NOMO-1 (cell line): Measurements from ENCODE around the gene PAQR9.

Experiments used
- DNase-seq, 2 experiments: peaks; one replicate each; lab custom pipeline; 2025; ENCODE audit not compliant: unreplicated experiment in 2 of 2; lab: John Stamatoyannopoulos, UW

PAQR9 gene

GRCh38 chr3:142926368-142926944 is 37.0 kb downstream of the PAQR9 start:
- no peak for DNase-seq

- no peak for DNase-seq
These were observed 38.3 kb downstream of the PAQR9 start for GRCh38 chr3:142925140-142925539.

GRCh38 chr3:142923694-142924093 is 39.8 kb downstream of the PAQR9 start:
- DNase-seq: no peak

- no peak for DNase-seq
These were observed 46.9 kb downstream of the PAQR9 start for GRCh38 chr3:142916605-142917004.

GRCh38 chr3:142915636-142916035 is 47.8 kb downstream of the PAQR9 start:
- no peak for DNase-seq

GRCh38 chr3:142914286-142914811 is 49.1 kb downstream of the PAQR9 start:
- DNase-seq: no peak

- DNase-seq: no peak
These were observed 50.0 kb downstream of the PAQR9 start for GRCh38 chr3:142913432-142913831.

GRCh38 chr3:142912402-142913172 is 50.9 kb downstream of the PAQR9 start:
- DNase-seq: no peak
